Cardiac fibroblast (primary cell): ENCODE data around the gene SNRPD2.
A peak's percentile ranks its signal among the peaks of the same experiment; 100 is the strongest.

Experiments
- DNase-seq, 2 donors: peaks; one replicate each; pipeline versions ENCODE4 v3.0.0 to v3.0.0-alpha.2; 2010; ENCODE audit warnings: low read depth in 2 of 2
- H3K4me3 ChIP-seq, 2 donors: replicated peaks in 1 of 2; 1 replicate in 1 of 2; 2 replicates in 1 of 2; pipeline ENCODE4 v1.5.1; 2011; ENCODE audit warnings: low read depth in 2 of 2, low read length in 2 of 2, mild to moderate bottlenecking in 2 of 2, moderate library complexity in 1 of 2
- CTCF ChIP-seq: IDR thresholded peaks from one replicate; pipeline ENCODE4 v1.5.1; 2011; ENCODE audit warnings: low read depth, mild to moderate bottlenecking, low read length, inconsistent platforms

SNRPD2 gene

GRCh38 chr19:45643024-45643926 is 48.5 kb downstream of the SNRPD2 start:
- DNase-seq = peak; percentile 87
- H3K4me3 ChIP-seq = peak overlapping the region in 1 of 2 donors; percentile 19
- peak; percentile 100 for TF ChIP-seq CTCF

GRCh38 chr19:45641274-45642105 is 50.3 kb downstream of the SNRPD2 start:
- no peak for TF ChIP-seq CTCF
- DNase-seq = peak; percentile 84 to 85
- peak overlapping the region; percentile 29 to 34 for H3K4me3 ChIP-seq

GRCh38 chr19:45640849-45641273 is 50.9 kb downstream of the SNRPD2 start:
- no peak for DNase-seq
- TF ChIP-seq CTCF = no peak
- no peak overlapping the region for H3K4me3 ChIP-seq

GRCh38 chr19:45638930-45639729 is 52.6 kb downstream of the SNRPD2 start, which contains the start of gene EML2:
EML2 (minus strand) TSS chr19:45639397; CDS start chr19:45639376, 21 bp downstream.
- peak within 1 kb of the TSS; percentile 62 to 65 for H3K4me3 ChIP-seq
- peak; percentile 9 for TF ChIP-seq CTCF
- DNase-seq = peak in 1 of 2 donors; percentile 38

- peak overlapping the region; percentile 62 to 65 for H3K4me3 ChIP-seq
- peak; percentile 51 to 74 for DNase-seq
- TF ChIP-seq CTCF = no peak
Measured at GRCh38 chr19:45637890-45638667, 53.7 kb downstream of the SNRPD2 start.
